ENCODE results near the gene FAM163A. TPM values are rescaled to one million over a fixed set of nuclear protein-coding genes. Genes with fewer than 3 reads are reported as not detected.

The FAM163A gene
- total RNA-seq, 1 experiment from 2014 or later: not detected

- no peak overlapping the region for H3K27ac Mint-ChIP-seq (ENCODE audit: unreplicated experiment)
- H3K4me1 Mint-ChIP-seq (ENCODE audit: low read depth, unreplicated experiment): no peaks in the 10 kb centered on the region
- H3K36me3 Mint-ChIP-seq (ENCODE audit: insufficient read depth, unreplicated experiment): no peaks in the 10 kb centered on the region
- ChIA-PET CTCF (no interaction called here), POLR2A (no interaction called here)
- no TSS peak for BruUV-seq (replicated peaks)
- Histone ChIP-seq H3K4me1 (no peaks in the 10 kb centered on the region), H3K9me3 (no peaks in the 10 kb centered on the region; the same call in 1 of the 2 replicates), H3K36me3 (ENCODE audit: control insufficient read depth, insufficient read depth, low read length) (no peaks in the 10 kb centered on the region), H3K4me3 (ENCODE audit: low read depth, low read length) (no peak overlapping the region), H3K27me3 (replicated peaks; ENCODE audit: control insufficient read depth, insufficient read depth, low read length) (no peaks in the 10 kb centered on the region)
- H3K27me3 Mint-ChIP-seq (ENCODE audit: insufficient read depth, unreplicated experiment): no peaks in the 10 kb centered on the region
- no peaks in the 10 kb centered on the region for H3K9me3 Mint-ChIP-seq (ENCODE audit: unreplicated experiment)
- no peak overlapping the region for H3K4me3 Mint-ChIP-seq (ENCODE audit: unreplicated experiment)
- peak in 1 of 2 experiments; percentile 4 for DNase-seq
- intact Hi-C loops (cut with micrococcal nuclease; ENCODE audit: unreplicated experiment): loop anchor here (5.0 kb wide), 1 partner anchor 37 kb away; no protein-coding TSS in a partner anchor
- TF ChIP-seq CTCF (IDR thresholded peaks at IDR 0.05; ENCODE audit: insufficient read depth in 1 of 2, low read depth in 1 of 2, low read length in 1 of 2, severe bottlenecking in 1 of 2, unreplicated experiment in 1 of 2): no peak
Measured at GRCh38 chr1:179775009-179775408, 31.9 kb downstream of the FAM163A start.

- no peak for DNase-seq
- Mint-ChIP-seq H3K27ac (ENCODE audit: unreplicated experiment) (no peak overlapping the region), H3K9me3 (ENCODE audit: unreplicated experiment) (no peaks in the 10 kb centered on the region), H3K4me3 (ENCODE audit: unreplicated experiment) (no peak overlapping the region), H3K4me1 (ENCODE audit: low read depth, unreplicated experiment) (no peaks in the 10 kb centered on the region), H3K36me3 (ENCODE audit: insufficient read depth, unreplicated experiment) (no peaks in the 10 kb centered on the region), H3K27me3 (ENCODE audit: insufficient read depth, unreplicated experiment) (no peaks in the 10 kb centered on the region)
- BruUV-seq (replicated peaks): no TSS peak
- Histone ChIP-seq H3K36me3 (ENCODE audit: control insufficient read depth, insufficient read depth, low read length) (no peaks in the 10 kb centered on the region), H3K9me3 (no peaks in the 10 kb centered on the region; the same call in 1 of the 2 replicates), H3K27me3 (replicated peaks; ENCODE audit: control insufficient read depth, insufficient read depth, low read length) (no peaks in the 10 kb centered on the region), H3K4me1 (no peaks in the 10 kb centered on the region), H3K4me3 (ENCODE audit: low read depth, low read length) (no peak overlapping the region)
- ChIA-PET CTCF (no interaction called here), POLR2A (no interaction called here)
- intact Hi-C loops (cut with micrococcal nuclease; ENCODE audit: unreplicated experiment): loop anchor here (5.0 kb wide), 1 partner anchor 35 kb away; no protein-coding TSS in a partner anchor
- TF ChIP-seq CTCF (IDR thresholded peaks at IDR 0.05; ENCODE audit: insufficient read depth in 1 of 2, low read depth in 1 of 2, low read length in 1 of 2, severe bottlenecking in 1 of 2, unreplicated experiment in 1 of 2): no peak
Measured at GRCh38 chr1:179776831-179777230, 33.7 kb downstream of the FAM163A start.

- no peak for TF ChIP-seq CTCF (IDR thresholded peaks at IDR 0.05; ENCODE audit: insufficient read depth in 1 of 2, low read depth in 1 of 2, low read length in 1 of 2, severe bottlenecking in 1 of 2, unreplicated experiment in 1 of 2)
- ChIA-PET CTCF (interaction anchor here (1.6 kb wide), 1 partner anchor 32 kb away, joined by 5 read pairs; no protein-coding TSS in a partner anchor), POLR2A (interaction anchor here (0.6 kb wide), 1 partner anchor 148 kb away, joined by 3 read pairs; no protein-coding TSS in a partner anchor)
- Histone ChIP-seq H3K36me3 (ENCODE audit: control insufficient read depth, insufficient read depth, low read length) (no peaks in the 10 kb centered on the region), H3K9me3 (no peaks in the 10 kb centered on the region; the same call in 1 of the 2 replicates), H3K4me1 (no peaks in the 10 kb centered on the region), H3K4me3 (ENCODE audit: low read depth, low read length) (no peak overlapping the region), H3K27me3 (replicated peaks; ENCODE audit: control insufficient read depth, insufficient read depth, low read length) (no peaks in the 10 kb centered on the region)
- Mint-ChIP-seq H3K36me3 (ENCODE audit: insufficient read depth, unreplicated experiment) (no peaks in the 10 kb centered on the region), H3K4me1 (ENCODE audit: low read depth, unreplicated experiment) (no peaks in the 10 kb centered on the region), H3K27ac (ENCODE audit: unreplicated experiment) (no peak overlapping the region), H3K9me3 (ENCODE audit: unreplicated experiment) (no peaks in the 10 kb centered on the region), H3K4me3 (ENCODE audit: unreplicated experiment) (no peak overlapping the region), H3K27me3 (ENCODE audit: insufficient read depth, unreplicated experiment) (peaks cover 3% of the 10 kb centered on the region)
- intact Hi-C loops (cut with micrococcal nuclease; ENCODE audit: unreplicated experiment): loop anchor here (5.0 kb wide), 1 partner anchor 35 kb away; no protein-coding TSS in a partner anchor
- DNase-seq: no peak
- no TSS peak for BruUV-seq (replicated peaks)
Measured at GRCh38 chr1:179777731-179778130, 34.6 kb downstream of the FAM163A start.
